IMR-90 (cell line): ENCODE results near the gene PRKCB. TPM values are rescaled to one million over a fixed set of nuclear protein-coding genes. Genes with fewer than 3 reads are reported as not detected.

Source experiments
- ATAC-seq: fragments of 200-7000 bp; cut with Tn5 transposase; 2 replicates; pipeline ENCODE4 v1.9.1; 2020; ENCODE audit warnings: low read depth, mild to moderate bottlenecking, moderate library complexity
- BruUV-seq: library from RNA; stranded (reverse); fragments of 400-500 nt; replicated peaks from 2 replicates; lab custom pipeline; 2021; lab: Mats Ljungman, UMichigan
- CTCF ChIA-PET: fragments of 300-600 bp; formaldehyde crosslinking; extraction: SDS; loops from one replicate; lab custom pipeline; 2021; ENCODE audit warnings: antibody characterized with exemption; lab: Yijun Ruan, JAX
- POLR2A ChIA-PET: fragments of 300-600 bp; sonication (Branson Sonifier 250); formaldehyde crosslinking; loops from one replicate; lab custom pipeline; 2022; ENCODE audit warnings: antibody characterized with exemption; ENCODE audit not compliant: unreplicated experiment; lab: Charles Lee
- DNase-seq: peaks from one replicate; pipeline ENCODE4 v3.0.0; 2013
- H2AFZ ChIP-seq: replicated peaks from 2 replicates; pipeline ENCODE3; 2013; ENCODE audit warnings: low read length, mild to moderate bottlenecking; ENCODE audit not compliant: poor library complexity
- H2AK5ac ChIP-seq: 2 replicates; pipeline ENCODE4 v1.6.1; 2013; ENCODE audit warnings: low read depth, low read length, inconsistent platforms
- H2AK9ac ChIP-seq: replicated peaks from 2 replicates; pipeline ENCODE3; 2013; ENCODE audit warnings: mild to moderate bottlenecking, low read depth, low read length, moderate library complexity; ENCODE audit not compliant: poor library complexity
- H2BK120ac ChIP-seq: 2 replicates; pipeline ENCODE4 v1.6.1; 2013; ENCODE audit warnings: low read depth, low read length, inconsistent platforms
- H2BK15ac ChIP-seq: 3 replicates; pipeline ENCODE4 v1.6.1; 2013; ENCODE audit warnings: low read depth, low read length, inconsistent platforms
- H2BK20ac ChIP-seq: 2 replicates; pipeline ENCODE4 v1.6.1; 2013; ENCODE audit warnings: low read depth, mild to moderate bottlenecking, inconsistent platforms, low read length, moderate library complexity
- H2BK5ac ChIP-seq: 2 replicates; pipeline ENCODE4 v1.6.1; 2013; ENCODE audit warnings: mild to moderate bottlenecking, low read depth, low read length, inconsistent platforms; ENCODE audit not compliant: poor library complexity, severe bottlenecking
- H3K14ac ChIP-seq: replicated peaks from 2 replicates; pipeline ENCODE4 v1.6.1; 2013; ENCODE audit warnings: low read depth, low read length, inconsistent platforms
- H3K18ac ChIP-seq: 2 replicates; pipeline ENCODE4 v1.6.1; 2013; ENCODE audit warnings: low read depth, low read length, control low read depth
- H3K23ac ChIP-seq: 2 replicates; pipeline ENCODE4 v1.6.1; 2013; ENCODE audit warnings: low read depth, low read length, inconsistent platforms
- H3K27ac ChIP-seq: 2 replicates; pipeline ENCODE4 v1.5.1; 2013; ENCODE audit warnings: mild to moderate bottlenecking, control low read depth, low read length; ENCODE audit not compliant: insufficient read depth
- H3K27me3 ChIP-seq: 2 replicates; pipeline ENCODE4 v1.6.1; 2013; ENCODE audit warnings: low read length; ENCODE audit not compliant: control insufficient read depth, insufficient read depth
- H3K36me3 ChIP-seq: 2 replicates; pipeline ENCODE4 v1.6.1; 2013; ENCODE audit warnings: low read length, mixed read lengths; ENCODE audit not compliant: control insufficient read depth, insufficient read depth
- H3K4ac ChIP-seq: 2 replicates; pipeline ENCODE4 v1.6.1; 2013; ENCODE audit warnings: low read depth, low read length, inconsistent platforms
- H3K4me1 ChIP-seq: 2 replicates; pipeline ENCODE4 v1.6.1; 2013; ENCODE audit warnings: low read length, mixed read lengths; ENCODE audit not compliant: control insufficient read depth, insufficient read depth
- H3K4me2 ChIP-seq: 2 replicates; pipeline ENCODE4 v1.6.1; 2013; ENCODE audit warnings: low read depth, mild to moderate bottlenecking, control low read depth, low read length, moderate library complexity
- H3K4me3 ChIP-seq: 2 replicates; pipeline ENCODE4 v1.5.1; 2013; ENCODE audit warnings: low read depth, mild to moderate bottlenecking, control low read depth, low read length, moderate library complexity; ENCODE audit not compliant: insufficient read depth
- H3K56ac ChIP-seq: 2 replicates; pipeline ENCODE4 v1.6.1; 2013; ENCODE audit warnings: low read length, inconsistent platforms; ENCODE audit not compliant: insufficient read depth; ENCODE audit errors: extremely low read depth
- H3K79me1 ChIP-seq, 2 experiments: 2 replicates each; pipeline ENCODE4 v1.6.1; 2013; ENCODE audit warnings: low read length in 2 of 2, inconsistent platforms in 1 of 2, low read depth in 1 of 2
- H3K9ac ChIP-seq: 2 replicates; pipeline ENCODE4 v1.6.1; 2013; ENCODE audit warnings: low read depth, low read length, control low read depth
- H3K9me1 ChIP-seq: 2 replicates; pipeline ENCODE4 v1.6.1; 2013; ENCODE audit warnings: low read length, inconsistent platforms; ENCODE audit not compliant: insufficient read depth
- H3K9me3 ChIP-seq: 2 replicates; pipeline ENCODE4 v1.6.1; 2013; ENCODE audit warnings: low read length; ENCODE audit not compliant: control insufficient read depth, insufficient read depth
- H4K20me1 ChIP-seq: 2 replicates; pipeline ENCODE4 v1.6.1; 2013; ENCODE audit warnings: low read length, inconsistent platforms; ENCODE audit not compliant: insufficient read depth
- H4K5ac ChIP-seq: 2 replicates; pipeline ENCODE4 v1.6.1; 2013; ENCODE audit warnings: mild to moderate bottlenecking, low read depth, low read length, control low read depth
- H4K8ac ChIP-seq, 2 experiments: 2 replicates each; pipeline ENCODE4 v1.6.1; 2013; ENCODE audit warnings: low read depth in 2 of 2, low read length in 2 of 2, control low read depth in 1 of 2, inconsistent platforms in 1 of 2
- H4K91ac ChIP-seq: 2 replicates; pipeline ENCODE4 v1.6.1; 2013; ENCODE audit warnings: low read depth, low read length, inconsistent platforms; ENCODE audit not compliant: insufficient read depth
- BHLHE40 ChIP-seq: fragments of 150-350 bp; IDR thresholded peaks from 2 replicates; pipeline ENCODE4 v1.6.1; 2016; ENCODE audit warnings: mild to moderate bottlenecking, low read depth, low read length
- CHD1 ChIP-seq: IDR thresholded peaks from 2 replicates; pipeline ENCODE4 v1.6.1; 2012; ENCODE audit warnings: low read depth, low read length, improper control_type of control experiment
- FOS ChIP-seq: fragments of 150-350 bp; IDR thresholded peaks from 2 replicates; pipeline ENCODE4 v1.6.1; 2016; ENCODE audit warnings: low read depth, low read length
- MAFK ChIP-seq: IDR thresholded peaks from 2 replicates; pipeline ENCODE4 v1.6.1; 2012; ENCODE audit warnings: low read depth, low read length, improper control_type of control experiment
- POLR2A ChIP-seq: IDR thresholded peaks from 2 replicates; pipeline ENCODE4 v1.6.1; 2012; ENCODE audit warnings: mild to moderate bottlenecking, low read depth, low read length
- WGBS, 2 experiments: methylation state at CpG; one replicate each; pipeline versions ENCODE4 v1.1.5 to v1.1.7; 2013; ENCODE audit warnings: missing lambda C conversion rate in 2 of 2; ENCODE audit not compliant: insufficient read length in 1 of 2; ENCODE audit errors: extremely low coverage in 2 of 2; 5-methylcytosine and 5-hydroxymethylcytosine counted together
- dilution Hi-C: fragments of 300-500 bp; cut with HindIII; formaldehyde crosslinking; loops from one replicate; pipeline ENCODE4 v1.14.3; 2018; ENCODE audit warnings: low sequenced_read_pairs; ENCODE audit not compliant: unreplicated experiment
- in situ Hi-C: fragments of 300-500 bp; cut with MboI; formaldehyde crosslinking; loops from 3 replicates; pipeline ENCODE4 v1.14.3; 2019; ENCODE audit warnings: low sequenced_read_pairs, inconsistent platforms, mixed read lengths
- intact Hi-C: fragments of 100-400 bp; cut with micrococcal nuclease; formaldehyde crosslinking; loops from 2 replicates; pipeline ENCODE4 v1.10.0; 2022
- polyA plus RNA-seq, 3 experiments: library from polyadenylated mRNA; depleted of rRNA; stranded (reverse); fragments of >200 nt; gene quantifications; 2 replicates each; pipeline ENCODE4 v1.2.3, GENCODE V29; 2012; ENCODE audit warnings: low replicate concordance in 1 of 3
- total RNA-seq: library from RNA; depleted of rRNA; stranded (reverse); fragments of >200 nt; gene quantifications from 2 replicates; pipeline ENCODE4 v1.2.3, GENCODE V29; 2012

The PRKCB gene
- total and polyA plus RNA-seq, 2 of the 4 experiments (the other 2 are of a cell fraction), result under 0.01 TPM; not detected in 1

DNA sequence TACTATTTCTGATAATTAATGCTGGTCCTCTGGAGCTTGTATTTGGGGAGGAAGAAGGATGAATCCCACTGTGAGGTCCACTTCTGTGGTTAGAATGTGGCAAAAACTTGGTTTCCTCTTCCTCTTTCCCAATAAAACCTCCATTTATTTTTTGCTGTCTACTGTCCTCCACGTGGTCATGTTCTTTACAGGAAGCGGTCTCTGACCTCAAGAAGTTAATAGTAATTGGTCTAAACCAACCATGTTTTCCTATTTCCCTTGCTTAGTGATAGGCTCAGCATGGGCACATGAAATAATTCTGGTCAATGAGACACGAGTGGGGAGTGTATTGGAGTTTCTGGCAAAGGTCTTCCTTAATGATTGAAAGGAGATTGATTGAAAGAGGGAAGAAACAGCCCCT lies 47.1 kb upstream of the PRKCB start:
- TF ChIP-seq FOS, result no peak
- TF ChIP-seq BHLHE40, result no peak
- no peak for TF ChIP-seq MAFK
- no peak for TF ChIP-seq POLR2A
- no peak for TF ChIP-seq CHD1
- Histone ChIP-seq H3K36me3 (no peaks in the 10 kb centered on the region), H4K8ac (no peak overlapping the region), H2AK9ac (no peak overlapping the region), H3K4me2 (no peak overlapping the region), H3K27ac (no peak overlapping the region), H3K79me1 (no peaks in the 10 kb centered on the region), H3K9me1 (no peaks in the 10 kb centered on the region), H3K27me3 (no peaks in the 10 kb centered on the region), H4K91ac (no peak overlapping the region), H3K4ac (no peak overlapping the region), H3K4me1 (no peaks in the 10 kb centered on the region), H2BK120ac (no peak overlapping the region), H4K20me1 (no peaks in the 10 kb centered on the region), H2BK5ac (no peak overlapping the region), H3K9ac (no peak overlapping the region), H2AK5ac (no peak overlapping the region), H3K9me3 (no peaks in the 10 kb centered on the region), H3K18ac (no peak overlapping the region), H3K4me3 (no peak overlapping the region), H2BK15ac (no peak overlapping the region), H3K14ac (no peak overlapping the region), H4K5ac (no peak overlapping the region), H3K23ac (no peak overlapping the region), H3K56ac (no peak overlapping the region), H2BK20ac (no peak overlapping the region), H2AFZ (no peak overlapping the region)
- ATAC-seq (no peak), DNase-seq (no peak)
- no TSS peak for BruUV-seq
- dilution Hi-C loops, result no loop called here
- CTCF ChIA-PET, result no interaction called here
- WGBS, 2 experiments, result no CpG with 5 or more reads among the region's 3 CpGs
- in situ Hi-C loops, result no loop called here
- intact Hi-C loops, result no loop called here
- POLR2A ChIA-PET, result no interaction called here
